ENCODE measurements around the gene FTSJ1.

Gene FTSJ1

DNA sequence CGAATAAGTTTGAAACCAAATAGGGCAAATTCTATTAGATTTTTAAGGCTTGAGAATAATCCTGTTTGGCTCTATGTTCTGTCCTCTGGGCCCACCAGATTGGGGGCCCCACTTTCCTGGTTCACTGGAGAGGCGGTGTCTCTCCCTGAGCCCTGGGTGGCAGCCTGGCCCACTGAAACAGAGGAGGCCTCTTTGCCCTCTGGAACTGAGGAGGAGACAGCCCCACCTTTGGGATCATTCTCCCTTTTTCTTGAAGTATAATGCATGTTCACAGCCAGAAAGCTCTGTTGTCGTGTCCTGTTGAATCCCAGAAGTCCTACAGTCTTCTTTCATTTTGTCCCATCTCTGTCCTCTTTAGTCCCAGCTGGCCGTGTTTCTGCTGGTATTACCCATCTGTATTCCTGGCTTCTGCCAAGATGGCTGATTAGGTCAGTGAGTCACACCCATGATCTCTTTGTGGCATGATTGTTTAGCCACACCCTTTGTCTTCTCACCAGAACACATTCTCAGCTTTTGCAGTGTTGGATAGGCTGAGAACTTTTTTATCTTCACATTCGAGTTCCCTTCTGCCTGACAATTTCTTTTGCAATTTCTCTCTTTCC is 55.5 kb downstream of the FTSJ1 start:
- no peak for DNase-seq

DNA sequence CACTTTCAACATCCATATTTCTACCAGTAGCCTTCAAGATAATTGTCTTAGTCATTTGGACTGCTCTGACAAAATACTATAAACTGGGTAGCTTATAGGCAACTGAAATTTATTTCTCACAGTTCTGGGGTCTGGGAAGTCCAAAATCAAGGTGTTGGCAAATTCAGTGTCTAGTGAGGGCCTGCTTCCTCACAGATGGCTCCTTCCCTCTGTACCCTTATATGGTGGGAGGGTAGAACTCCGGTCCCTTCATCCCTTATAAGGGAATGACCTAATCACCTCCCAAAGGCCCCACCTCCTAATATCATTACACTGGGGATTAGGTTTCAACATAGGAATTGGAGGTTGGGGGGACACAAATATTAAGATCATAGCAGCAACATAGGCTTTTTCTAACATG is 56.2 kb downstream of the FTSJ1 start:
- DNase-seq, result no peak

- DNase-seq, result no peak
These were observed 57.2 kb downstream of the FTSJ1 start for GRCh38 chrX:48533165-48533564.

Data from activated effector memory CD4-positive, alpha-beta T cell treated with Interleukin-2 at 50 U/mL for 16 hours (primary cell).